Measurements from ENCODE around the gene CYP24A1.
"Not testable (repeated sequence)": the region's sequence is repeated elsewhere in the genome, so short reads cannot be mapped to it uniquely, and the experiment has no call there.

CYP24A1 gene

DNA sequence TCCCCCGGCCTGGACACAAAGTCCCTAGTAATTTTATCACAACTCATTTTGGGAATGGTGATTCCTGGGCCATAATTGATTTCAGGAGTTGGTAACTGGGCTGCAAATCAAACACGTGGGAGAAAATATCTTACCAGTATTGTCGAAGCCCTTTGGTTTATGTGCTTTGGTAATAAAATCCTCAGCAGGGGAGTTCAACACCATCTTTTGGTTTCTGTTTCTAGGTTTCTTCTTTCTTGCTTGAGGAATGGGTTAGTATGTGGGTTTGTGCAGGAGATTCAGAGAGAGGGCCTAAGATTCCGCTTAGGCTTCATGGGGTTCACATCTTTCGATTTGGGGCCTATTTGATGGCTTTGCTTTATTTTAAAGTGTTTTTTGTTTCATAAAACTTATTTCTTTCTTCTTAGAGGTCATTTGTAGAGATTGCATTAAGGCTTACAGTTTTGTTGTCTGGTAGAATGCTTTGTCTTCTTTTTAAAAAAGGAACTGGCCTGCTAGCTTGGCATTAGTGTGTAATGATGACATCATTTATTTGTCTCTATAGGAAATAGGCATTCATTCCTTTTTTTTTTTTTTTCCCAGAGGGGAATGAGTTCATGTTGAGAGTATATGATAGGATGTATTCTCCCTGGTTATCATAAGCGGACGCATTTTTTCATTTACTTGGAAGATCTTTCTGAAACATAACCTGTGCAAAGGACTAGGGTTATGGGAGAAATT, 45.8 kb downstream of the CYP24A1 start:
- Histone ChIP-seq H3K27ac (no peak overlapping the region), H3K4me3 (ENCODE audit: low read depth in 1 of 2, low read length in 1 of 2) (no peak overlapping the region), H3K4me1 (ENCODE audit: control insufficient read depth in 1 of 2, insufficient read depth in 1 of 2, low read depth in 1 of 2, low read length in 1 of 2) (peaks cover 7 to 13% of the 10 kb centered on the region in 2 experiments), H3K27me3 (no peaks in the 10 kb centered on the region), H3K9me3 (no peaks in the 10 kb centered on the region), H3K36me3 (no peaks in the 10 kb centered on the region)
- TF ChIP-seq, protein P1, sequence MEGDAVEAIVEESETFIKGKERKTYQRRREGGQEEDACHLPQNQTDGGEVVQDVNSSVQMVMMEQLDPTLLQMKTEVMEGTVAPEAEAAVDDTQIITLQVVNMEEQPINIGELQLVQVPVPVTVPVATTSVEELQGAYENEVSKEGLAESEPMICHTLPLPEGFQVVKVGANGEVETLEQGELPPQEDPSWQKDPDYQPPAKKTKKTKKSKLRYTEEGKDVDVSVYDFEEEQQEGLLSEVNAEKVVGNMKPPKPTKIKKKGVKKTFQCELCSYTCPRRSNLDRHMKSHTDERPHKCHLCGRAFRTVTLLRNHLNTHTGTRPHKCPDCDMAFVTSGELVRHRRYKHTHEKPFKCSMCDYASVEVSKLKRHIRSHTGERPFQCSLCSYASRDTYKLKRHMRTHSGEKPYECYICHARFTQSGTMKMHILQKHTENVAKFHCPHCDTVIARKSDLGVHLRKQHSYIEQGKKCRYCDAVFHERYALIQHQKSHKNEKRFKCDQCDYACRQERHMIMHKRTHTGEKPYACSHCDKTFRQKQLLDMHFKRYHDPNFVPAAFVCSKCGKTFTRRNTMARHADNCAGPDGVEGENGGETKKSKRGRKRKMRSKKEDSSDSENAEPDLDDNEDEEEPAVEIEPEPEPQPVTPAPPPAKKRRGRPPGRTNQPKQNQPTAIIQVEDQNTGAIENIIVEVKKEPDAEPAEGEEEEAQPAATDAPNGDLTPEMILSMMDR (IDR thresholded peaks at IDR 0.05) = no peak

DNA sequence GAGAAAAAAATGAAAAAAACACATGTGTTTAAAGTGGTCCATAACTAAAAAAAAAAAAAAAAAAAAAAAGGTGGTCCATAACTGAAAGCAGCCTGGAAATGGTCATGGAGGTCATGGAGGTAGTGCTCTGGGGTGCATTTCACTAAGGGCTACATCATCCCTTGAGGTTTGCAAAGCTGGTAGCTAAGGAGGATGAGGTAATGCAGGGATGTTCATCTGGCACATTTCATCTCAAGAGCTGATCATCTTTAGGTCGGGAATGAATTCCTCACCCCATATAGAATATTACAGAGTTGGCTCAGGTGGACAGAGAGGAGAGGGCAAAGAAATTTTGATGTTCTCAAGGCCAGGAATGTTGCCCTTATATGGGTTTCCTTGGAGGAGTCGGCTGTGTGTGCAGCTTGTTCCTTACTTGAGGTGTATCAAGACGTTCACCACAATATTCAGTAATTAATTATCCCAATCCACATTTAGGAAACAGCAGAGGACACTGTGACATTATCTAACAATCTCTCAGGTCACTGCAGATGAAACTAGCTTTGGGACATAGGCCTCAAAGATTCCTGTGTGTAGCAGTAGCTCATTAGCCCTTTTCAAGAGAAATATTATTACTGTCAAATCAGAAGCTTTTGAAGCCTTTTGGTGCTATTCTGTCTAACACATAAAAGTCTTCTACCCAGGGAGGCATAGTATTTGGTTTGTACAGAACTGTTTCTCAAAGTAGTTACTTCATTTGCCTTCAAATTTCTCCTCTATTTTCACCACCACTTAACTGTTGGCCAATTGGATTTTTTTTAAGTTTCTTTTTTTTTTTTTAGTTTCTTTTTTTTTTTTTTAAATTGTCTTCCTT, 46.8 kb downstream of the CYP24A1 start:
- TF ChIP-seq, protein P1 (IDR thresholded peaks at IDR 0.05) = no peak
- Histone ChIP-seq H3K4me1 (ENCODE audit: control insufficient read depth in 1 of 2, insufficient read depth in 1 of 2, low read depth in 1 of 2, low read length in 1 of 2) (peaks cover 0 to 3% of the 10 kb centered on the region in 2 experiments), H3K9me3 (no peaks in the 10 kb centered on the region), H3K4me3 (ENCODE audit: low read depth in 1 of 2, low read length in 1 of 2) (no peak overlapping the region), H3K27me3 (no peaks in the 10 kb centered on the region), H3K27ac (no peak overlapping the region), H3K36me3 (no peaks in the 10 kb centered on the region)

DNA sequence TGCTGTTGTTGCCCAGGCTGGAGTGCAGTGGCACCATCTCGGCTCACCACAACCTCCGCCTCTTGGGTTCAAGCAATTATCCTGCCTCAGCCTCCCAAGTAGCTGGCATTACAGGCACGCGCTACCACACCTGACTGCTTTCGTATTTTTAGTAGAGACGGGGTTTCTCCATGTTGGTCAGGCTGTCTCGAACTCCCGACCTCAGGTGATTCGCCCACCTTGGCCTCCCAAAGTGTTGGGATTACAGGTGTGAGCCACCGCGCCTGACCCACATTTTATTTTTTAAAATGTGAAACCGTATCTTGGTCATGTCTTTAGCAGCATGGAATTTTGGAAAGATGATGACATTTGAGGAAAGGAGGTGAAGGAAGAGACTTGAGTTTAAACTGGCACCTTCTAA, 47.5 kb downstream of the CYP24A1 start:
- H3K9me3 ChIP-seq; H3K36me3 ChIP-seq; H3K4me1 ChIP-seq (ENCODE audit: control insufficient read depth in 1 of 2, insufficient read depth in 1 of 2, low read depth in 1 of 2, low read length in 1 of 2); H3K27me3 ChIP-seq; H3K27ac ChIP-seq; H3K4me3 ChIP-seq (ENCODE audit: low read depth in 1 of 2, low read length in 1 of 2): not testable (repeated sequence)

DNA sequence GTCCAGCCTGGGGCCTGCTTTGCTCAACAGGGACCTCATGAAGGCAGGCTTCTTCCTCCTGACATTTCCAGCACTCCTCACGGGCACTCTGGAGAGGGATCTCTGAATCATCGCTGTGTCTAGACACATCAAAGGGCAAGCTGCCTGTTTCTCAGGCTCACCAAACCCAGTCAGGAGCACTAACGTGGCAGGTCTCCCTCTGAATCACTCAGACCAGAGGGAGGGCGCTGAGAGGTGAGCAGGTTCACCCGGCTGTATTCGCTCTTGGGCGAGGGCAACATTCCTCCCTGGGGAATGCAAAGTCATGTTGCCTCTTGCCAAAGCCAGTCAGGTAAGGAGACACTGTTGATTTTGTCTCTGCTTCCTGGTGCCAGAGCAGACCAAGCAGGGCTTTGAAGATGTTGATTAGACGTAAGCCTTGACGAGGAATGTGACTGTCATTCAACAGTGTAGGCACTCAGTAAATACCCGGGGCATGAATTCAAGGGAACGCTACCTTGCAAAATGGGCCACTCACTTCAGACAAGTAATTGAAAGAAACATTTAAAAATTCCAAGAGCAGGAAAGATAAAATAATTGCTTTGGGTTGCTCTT, 50.1 kb downstream of the CYP24A1 start:
- no peak overlapping the region for H3K27ac ChIP-seq
- no peaks in the 10 kb centered on the region for H3K4me1 ChIP-seq (ENCODE audit: control insufficient read depth in 1 of 2, insufficient read depth in 1 of 2, low read depth in 1 of 2, low read length in 1 of 2)
- TF ChIP-seq, protein P1 (IDR thresholded peaks at IDR 0.05) = no peak
- H3K4me3 ChIP-seq (ENCODE audit: low read depth in 1 of 2, low read length in 1 of 2) = no peak overlapping the region
- no peaks in the 10 kb centered on the region for H3K9me3 ChIP-seq
- no peaks in the 10 kb centered on the region for H3K27me3 ChIP-seq
- H3K36me3 ChIP-seq = no peaks in the 10 kb centered on the region

DNA sequence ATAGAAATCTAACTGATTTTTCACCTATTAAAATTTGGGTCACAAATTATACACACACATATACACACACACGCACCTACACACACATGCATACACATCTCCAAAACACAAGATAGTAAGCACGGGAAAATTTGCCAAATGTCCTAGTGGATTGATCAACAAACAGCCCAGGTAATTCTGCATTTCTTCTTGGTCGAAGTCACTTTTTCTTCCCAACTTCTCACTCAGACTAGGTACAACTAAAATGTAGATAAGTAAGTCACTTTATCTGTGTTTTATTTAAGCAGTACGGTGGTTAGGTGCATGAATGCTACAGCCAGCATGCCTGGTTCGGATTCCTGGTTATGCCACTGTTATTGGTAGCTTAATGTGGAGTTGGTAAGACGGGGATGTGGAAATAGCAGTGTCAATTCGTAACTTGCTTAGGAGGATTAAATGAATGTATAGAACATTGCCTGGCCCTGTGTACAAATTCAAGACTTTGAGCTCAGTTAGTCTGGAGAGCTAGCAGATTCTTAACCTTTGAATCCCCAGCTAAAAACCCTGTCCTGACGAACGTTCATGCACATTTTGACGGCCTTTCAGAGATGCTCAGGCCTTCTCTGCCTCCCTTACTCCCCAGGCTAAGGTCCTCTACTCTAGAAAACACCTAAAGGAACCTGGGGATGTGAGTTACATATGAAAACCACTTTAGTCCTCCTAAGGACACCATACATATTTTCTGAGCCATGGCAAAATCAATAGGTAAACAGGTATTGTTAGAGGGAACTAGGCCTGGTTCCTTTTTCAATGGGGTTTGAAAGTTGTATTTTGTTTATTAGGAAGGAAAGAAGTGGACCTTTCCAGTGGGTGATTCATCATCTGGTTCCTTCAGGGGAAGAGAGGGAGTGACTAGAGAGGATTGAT, 50.9 kb downstream of the CYP24A1 start:
- no peak overlapping the region for H3K4me3 ChIP-seq (ENCODE audit: low read depth in 1 of 2, low read length in 1 of 2)
- no peaks in the 10 kb centered on the region for H3K36me3 ChIP-seq
- H3K27me3 ChIP-seq = no peaks in the 10 kb centered on the region
- no peaks in the 10 kb centered on the region for H3K9me3 ChIP-seq
- no peak overlapping the region for H3K27ac ChIP-seq
- TF ChIP-seq, protein P1 (IDR thresholded peaks at IDR 0.05) = no peak
- H3K4me1 ChIP-seq (ENCODE audit: control insufficient read depth in 1 of 2, insufficient read depth in 1 of 2, low read depth in 1 of 2, low read length in 1 of 2) = no peaks in the 10 kb centered on the region

Measured in neutrophil (primary cell).